Duodenal mucosa (tissue), 2 donors: ENCODE measurements around the gene PTPRG.

Source experiments
- H3K27ac ChIP-seq: one replicate; pipeline ENCODE4 v1.7.0; 2013; ENCODE audit warnings: low read depth, low read length
- H3K27me3 ChIP-seq, 2 donors: one replicate each; pipeline ENCODE4 v1.7.0; 2013; ENCODE audit warnings: low read length in 2 of 2, control low read depth in 1 of 2; ENCODE audit not compliant: insufficient read depth in 2 of 2, control insufficient read depth in 1 of 2
- H3K36me3 ChIP-seq, 2 donors: one replicate each; pipeline ENCODE4 v1.7.0; 2013; ENCODE audit warnings: low read length in 2 of 2, control low read depth in 1 of 2; ENCODE audit not compliant: insufficient read depth in 2 of 2, control insufficient read depth in 1 of 2
- H3K4me1 ChIP-seq, 2 donors: one replicate each; pipeline ENCODE4 v1.7.0; 2013; ENCODE audit warnings: low read length in 2 of 2, control low read depth in 1 of 2; ENCODE audit not compliant: insufficient read depth in 2 of 2, control insufficient read depth in 1 of 2
- H3K4me3 ChIP-seq, 2 donors: one replicate each; pipeline ENCODE4 v1.7.0; 2013; ENCODE audit warnings: low read length in 2 of 2, low read depth in 1 of 2
- H3K9ac ChIP-seq, 2 donors: one replicate each; pipeline ENCODE4 v1.7.0; 2013; ENCODE audit warnings: low read length in 2 of 2, low read depth in 1 of 2
- H3K9me3 ChIP-seq, 2 donors: one replicate each; pipeline ENCODE4 v1.7.0; 2013; ENCODE audit warnings: low read length in 2 of 2, control low read depth in 1 of 2; ENCODE audit not compliant: control insufficient read depth in 1 of 2

PTPRG gene

DNA sequence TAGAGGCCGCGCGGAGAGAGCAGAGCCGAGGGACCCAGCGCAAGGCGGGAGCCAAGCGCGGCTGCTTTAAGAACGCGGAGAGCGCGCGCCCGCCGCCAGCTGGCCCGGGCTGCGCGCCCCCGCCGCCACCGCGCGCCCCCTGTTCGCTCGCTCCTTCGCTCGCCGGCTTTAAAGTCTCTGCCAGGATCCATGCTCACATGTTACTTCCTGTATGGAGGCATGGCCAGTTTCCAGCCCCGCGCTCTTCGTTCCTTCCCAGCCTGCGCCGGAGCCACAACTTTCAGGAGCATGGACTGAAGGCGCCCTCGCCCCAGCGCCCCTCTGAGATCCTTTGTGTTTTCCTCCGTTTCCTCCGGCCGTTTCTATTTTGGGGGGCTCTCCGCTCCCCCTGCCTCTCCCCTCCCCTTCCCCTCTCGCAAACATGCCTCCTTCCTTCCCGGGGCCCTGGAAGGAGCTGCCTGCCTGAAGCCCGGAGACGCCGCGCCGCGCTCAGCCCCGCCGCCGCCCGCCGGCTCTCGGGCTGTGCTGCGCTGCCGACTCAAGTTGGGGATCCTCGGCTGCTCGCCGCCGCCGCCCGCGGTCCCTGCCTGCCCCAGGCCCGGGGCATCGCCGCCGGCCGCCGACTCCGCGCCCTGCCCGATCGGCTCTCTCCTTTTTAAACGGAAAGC, at the start of gene PTPRG:
PTPRG (plus strand) TSS at position 198 of the 668 bp plus-strand sequence. CDS start 717 bp downstream, outside the sequence.
- Histone ChIP-seq H3K4me1 (peaks cover 13 to 14% of the 10 kb centered on the region in 2 donors), H3K27ac (peak within 1 kb of the TSS; percentile 80), H3K36me3 (no peaks in the 10 kb centered on the region), H3K9me3 (no peaks in the 10 kb centered on the region), H3K4me3 (peak within 1 kb of the TSS; percentile 82 to 85), H3K9ac (peak within 1 kb of the TSS; percentile 70 to 74), H3K27me3 (peaks cover 0 to 6% of the 10 kb centered on the region in 2 donors)

DNA sequence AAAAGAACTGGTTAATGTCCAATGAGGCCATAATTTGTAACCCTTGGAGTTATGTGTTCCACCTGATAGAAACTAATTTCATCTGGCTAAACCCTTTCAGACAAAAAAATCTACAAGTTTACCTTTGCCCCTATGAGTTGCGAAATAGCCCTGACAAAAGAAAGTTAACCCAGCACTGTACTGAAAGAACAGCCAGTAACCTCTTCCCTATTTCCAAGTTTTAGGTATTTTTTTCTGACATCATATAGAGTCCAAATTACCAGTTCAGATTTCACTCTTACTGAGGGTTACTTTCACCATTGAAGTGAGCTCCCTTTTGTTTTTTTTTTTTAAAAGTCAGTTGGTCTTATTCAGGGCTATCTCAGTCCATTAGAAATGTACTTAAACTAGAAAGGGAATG, 42.8 kb upstream of the PTPRG start:
- Histone ChIP-seq H3K36me3 (no peaks in the 10 kb centered on the region), H3K4me3 (no peak overlapping the region), H3K27ac (no peak overlapping the region)

DNA sequence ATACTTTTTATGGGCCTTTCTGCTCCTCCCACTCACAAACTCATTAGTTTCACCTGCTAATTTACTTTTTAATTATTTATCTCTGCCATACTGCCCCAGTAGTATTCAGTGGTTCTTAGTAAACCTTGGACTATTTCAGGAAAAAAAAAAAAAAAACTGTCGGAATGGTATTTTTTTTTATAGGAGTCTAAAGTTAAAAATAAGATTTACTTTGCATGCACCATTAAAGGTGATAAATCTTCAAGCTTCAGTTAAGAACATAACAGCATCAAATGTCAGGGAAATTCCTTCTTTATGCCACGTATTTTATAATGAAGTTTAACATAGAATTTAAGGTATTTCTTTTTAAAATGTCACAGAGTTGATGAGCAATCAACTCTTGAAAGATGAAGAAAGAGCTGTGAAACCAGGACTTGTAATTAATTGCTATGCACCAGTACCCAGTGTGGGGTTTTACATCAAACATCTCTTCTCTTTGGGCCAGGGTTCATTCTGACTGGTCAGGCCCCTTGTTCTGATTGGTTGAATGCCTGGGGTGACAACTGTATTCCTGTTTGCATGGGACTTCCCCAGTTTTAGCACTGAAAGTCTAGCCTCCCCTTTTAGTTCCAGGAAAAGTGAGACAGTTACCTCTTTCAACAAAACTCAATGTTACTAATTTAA, 40.3 kb upstream of the PTPRG start:
- H3K27me3 ChIP-seq = no peaks in the 10 kb centered on the region
- no peaks in the 10 kb centered on the region for H3K36me3 ChIP-seq
- H3K4me1 ChIP-seq = no peaks in the 10 kb centered on the region
- H3K9me3 ChIP-seq = no peaks in the 10 kb centered on the region
- H3K9ac ChIP-seq = no peak overlapping the region
- no peak overlapping the region for H3K4me3 ChIP-seq
- H3K27ac ChIP-seq = no peak overlapping the region

More for the DNA sequence above, 42.8 kb upstream of the PTPRG start:
- H3K9me3 ChIP-seq = no peaks in the 10 kb centered on the region
- no peaks in the 10 kb centered on the region for H3K4me1 ChIP-seq
- H3K27me3 ChIP-seq = no peaks in the 10 kb centered on the region
- no peak overlapping the region for H3K9ac ChIP-seq

DNA sequence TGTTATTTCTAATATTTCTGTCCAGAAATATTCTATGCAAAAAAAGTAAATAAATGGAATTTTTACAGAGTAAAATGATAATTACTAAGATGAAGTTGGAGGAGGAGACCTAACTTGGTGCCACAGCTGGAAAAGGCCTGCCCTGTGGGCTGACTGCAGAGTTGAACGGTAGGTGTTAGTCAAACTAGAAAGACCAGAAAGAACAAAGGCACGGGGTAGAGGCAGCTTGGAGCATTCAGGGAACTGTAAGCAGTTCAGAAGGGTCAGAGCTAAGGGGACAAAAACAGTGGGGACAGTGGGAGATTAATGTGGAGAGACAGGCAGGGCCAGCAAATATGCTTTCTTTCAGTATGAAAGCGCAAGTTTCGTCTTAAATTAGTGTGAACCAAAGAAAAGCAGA, 39.3 kb upstream of the PTPRG start:
- no peaks in the 10 kb centered on the region for H3K36me3 ChIP-seq
- no peaks in the 10 kb centered on the region for H3K9me3 ChIP-seq
- no peak overlapping the region for H3K27ac ChIP-seq
- H3K4me1 ChIP-seq = no peaks in the 10 kb centered on the region
- H3K4me3 ChIP-seq = no peak overlapping the region
- no peak overlapping the region for H3K9ac ChIP-seq
- no peaks in the 10 kb centered on the region for H3K27me3 ChIP-seq

DNA sequence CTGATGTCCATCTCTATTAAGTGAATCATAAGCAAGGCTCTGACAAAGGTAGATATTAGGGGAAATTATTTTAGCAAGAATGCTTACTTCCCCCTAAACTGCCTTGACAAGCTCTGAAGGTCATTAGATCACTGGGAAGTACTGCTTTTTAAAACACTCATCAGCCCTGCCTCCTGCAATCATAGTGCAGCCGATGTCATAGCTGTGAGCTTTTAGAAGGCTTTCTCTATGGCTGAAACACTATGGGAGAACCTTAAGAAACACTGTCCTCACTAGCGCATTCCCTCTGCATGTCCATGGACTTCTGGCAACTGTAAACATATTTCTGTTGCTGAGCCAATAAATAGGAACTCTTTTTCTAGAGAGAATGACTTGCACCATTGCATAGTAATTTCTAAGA, 38.7 kb upstream of the PTPRG start:
- Histone ChIP-seq H3K9me3 (no peaks in the 10 kb centered on the region), H3K4me1 (no peaks in the 10 kb centered on the region), H3K36me3 (no peaks in the 10 kb centered on the region), H3K4me3 (no peak overlapping the region), H3K9ac (no peak overlapping the region), H3K27ac (no peak overlapping the region), H3K27me3 (no peaks in the 10 kb centered on the region)

DNA sequence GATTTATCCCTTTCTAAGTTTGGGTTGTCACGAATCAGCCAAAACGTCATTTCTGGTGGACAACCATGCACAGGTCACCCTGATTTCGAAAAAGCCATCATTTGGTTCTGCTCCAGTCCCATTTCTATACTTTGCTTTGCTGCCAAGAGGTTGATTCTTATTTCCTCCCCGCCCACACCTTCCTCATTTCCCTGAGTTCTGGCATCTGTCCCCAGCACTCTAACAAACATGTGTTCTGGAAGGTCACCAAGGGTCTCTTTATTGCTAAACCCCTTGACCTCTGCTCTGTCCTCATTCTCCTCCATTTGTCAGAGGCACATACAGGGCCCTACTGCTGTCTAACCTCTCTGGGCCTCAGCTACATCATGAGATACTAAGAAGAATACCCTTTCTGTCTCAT, 36.4 kb upstream of the PTPRG start:
- no peak overlapping the region for H3K27ac ChIP-seq
- no peaks in the 10 kb centered on the region for H3K9me3 ChIP-seq
- H3K4me1 ChIP-seq = no peaks in the 10 kb centered on the region
- H3K36me3 ChIP-seq = no peaks in the 10 kb centered on the region
- H3K27me3 ChIP-seq = no peaks in the 10 kb centered on the region
- H3K9ac ChIP-seq = no peak overlapping the region
- H3K4me3 ChIP-seq = no peak overlapping the region

DNA sequence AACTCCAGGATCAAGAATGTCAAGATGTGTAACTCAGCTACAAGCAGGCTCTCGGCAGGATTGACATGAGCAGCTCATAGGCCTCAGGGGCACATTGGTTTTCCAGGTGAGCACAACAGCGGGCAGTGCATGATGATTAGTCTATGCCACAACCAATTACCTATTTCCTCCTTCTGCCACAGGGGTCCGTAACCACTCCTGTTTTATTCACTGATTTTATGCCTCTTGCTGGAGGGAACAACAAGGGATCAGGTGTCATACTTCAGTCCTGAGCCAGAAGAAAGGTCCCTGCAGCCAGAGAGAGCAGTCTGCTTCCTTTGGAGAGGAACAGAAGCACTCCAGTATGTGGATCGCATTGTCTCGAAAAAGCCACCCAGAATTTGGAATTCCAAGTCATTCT, 35.1 kb upstream of the PTPRG start:
- H3K27me3 ChIP-seq = no peaks in the 10 kb centered on the region
- H3K4me3 ChIP-seq = no peak overlapping the region
- no peaks in the 10 kb centered on the region for H3K36me3 ChIP-seq
- no peaks in the 10 kb centered on the region for H3K4me1 ChIP-seq
- no peak overlapping the region for H3K9ac ChIP-seq
- H3K9me3 ChIP-seq = no peaks in the 10 kb centered on the region
- H3K27ac ChIP-seq = no peak overlapping the region

DNA sequence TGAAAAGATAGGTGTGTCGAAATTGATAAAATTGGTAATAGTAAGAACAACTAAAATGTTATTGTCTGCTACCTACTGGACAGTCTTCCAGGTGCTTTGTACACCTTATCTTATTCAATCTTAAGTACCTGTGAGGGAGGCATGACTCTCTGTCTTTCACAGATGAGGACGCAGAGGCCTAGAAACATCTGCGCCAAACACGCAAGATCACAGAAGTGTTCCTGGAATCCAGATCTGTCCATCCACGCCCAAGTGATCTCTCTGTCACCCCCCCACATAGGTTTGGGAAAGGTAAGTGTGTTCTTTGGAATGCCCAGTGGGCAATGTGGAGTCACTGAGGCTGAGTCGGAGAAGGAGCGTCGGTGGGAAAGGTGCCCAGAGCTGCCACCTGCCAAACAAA, 34.4 kb upstream of the PTPRG start:
- H3K4me3 ChIP-seq = no peak overlapping the region
- H3K9ac ChIP-seq = no peak overlapping the region
- no peaks in the 10 kb centered on the region for H3K36me3 ChIP-seq
- no peaks in the 10 kb centered on the region for H3K4me1 ChIP-seq
- H3K9me3 ChIP-seq = no peaks in the 10 kb centered on the region
- H3K27ac ChIP-seq = no peak overlapping the region
- H3K27me3 ChIP-seq = no peaks in the 10 kb centered on the region

DNA sequence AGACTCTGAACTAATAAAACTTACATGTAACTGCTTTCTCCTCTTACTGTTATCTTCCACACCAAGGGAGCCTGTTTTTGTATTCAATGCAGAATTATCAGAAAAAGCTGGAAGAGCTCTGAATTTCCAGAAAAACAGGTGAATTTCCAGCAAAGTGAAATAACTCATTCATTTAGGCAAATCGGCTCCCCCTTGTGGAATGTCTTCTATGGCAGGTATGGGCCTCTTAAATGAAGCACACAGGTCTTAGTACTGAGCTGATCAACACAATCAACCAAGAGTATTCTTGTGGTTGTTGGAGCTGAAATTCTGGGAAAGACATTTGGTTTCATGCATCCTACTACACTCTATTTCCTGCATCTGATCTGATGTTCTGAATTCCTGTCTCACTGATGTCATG, 31.0 kb upstream of the PTPRG start:
- no peak overlapping the region for H3K9ac ChIP-seq
- no peaks in the 10 kb centered on the region for H3K9me3 ChIP-seq
- no peak overlapping the region for H3K4me3 ChIP-seq
- H3K36me3 ChIP-seq = no peaks in the 10 kb centered on the region
- H3K27me3 ChIP-seq = no peaks in the 10 kb centered on the region
- no peak overlapping the region for H3K27ac ChIP-seq
- no peaks in the 10 kb centered on the region for H3K4me1 ChIP-seq

DNA sequence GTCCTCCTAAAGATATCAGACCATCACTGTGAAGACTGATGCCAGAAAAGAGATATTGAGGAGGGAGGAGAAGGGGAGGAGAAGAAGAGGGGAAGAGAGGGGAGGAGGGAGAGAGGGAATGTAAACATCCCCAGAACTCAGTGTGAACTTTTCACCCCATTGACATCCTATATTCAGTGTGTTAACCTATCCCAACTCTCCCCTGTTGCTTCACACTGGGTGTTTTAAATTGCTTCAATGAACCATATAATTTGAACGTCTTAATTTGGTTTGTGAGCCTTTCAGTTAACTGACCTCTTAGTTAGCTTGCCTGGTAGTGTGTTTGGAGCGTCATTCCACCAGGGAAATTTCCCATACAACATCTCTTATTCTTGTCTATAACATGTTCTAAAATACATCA, 29.8 kb upstream of the PTPRG start:
- Histone ChIP-seq H3K4me1 (no peaks in the 10 kb centered on the region), H3K9me3 (no peaks in the 10 kb centered on the region), H3K4me3 (no peak overlapping the region), H3K27ac (no peak overlapping the region), H3K9ac (no peak overlapping the region), H3K27me3 (no peaks in the 10 kb centered on the region), H3K36me3 (no peaks in the 10 kb centered on the region)
